ENCODE data around the gene VSNL1.
A peak's percentile ranks its signal among the peaks of the same experiment; 100 is the strongest.

VSNL1 gene

DNA sequence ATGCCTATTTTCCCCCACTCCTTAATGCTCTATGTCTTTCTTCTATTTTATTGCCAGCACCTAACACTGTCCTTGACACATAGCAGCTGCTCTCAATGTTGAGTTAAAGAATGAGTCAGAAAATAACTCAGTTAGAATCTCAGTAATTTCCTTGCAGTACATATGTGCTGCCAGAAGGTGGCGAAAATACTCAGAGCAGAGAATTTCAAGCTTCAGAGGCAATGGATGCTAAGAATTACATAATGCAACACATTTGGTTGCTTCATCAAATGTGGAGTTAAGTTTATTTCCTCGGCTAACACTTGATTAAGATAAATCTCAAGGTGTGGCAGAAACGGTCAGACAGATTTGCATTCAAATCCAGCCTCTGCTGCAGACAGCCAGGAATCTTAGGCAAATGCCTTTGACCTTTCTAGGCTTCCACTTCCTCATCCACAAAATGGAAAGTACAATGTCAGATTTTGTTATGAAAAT, 105.6 kb downstream of the VSNL1 start:
- no peak overlapping the region for H3K4me3 ChIP-seq (replicated peaks; ENCODE audit: low read depth, low read length)
- TF ChIP-seq, protein P1, sequence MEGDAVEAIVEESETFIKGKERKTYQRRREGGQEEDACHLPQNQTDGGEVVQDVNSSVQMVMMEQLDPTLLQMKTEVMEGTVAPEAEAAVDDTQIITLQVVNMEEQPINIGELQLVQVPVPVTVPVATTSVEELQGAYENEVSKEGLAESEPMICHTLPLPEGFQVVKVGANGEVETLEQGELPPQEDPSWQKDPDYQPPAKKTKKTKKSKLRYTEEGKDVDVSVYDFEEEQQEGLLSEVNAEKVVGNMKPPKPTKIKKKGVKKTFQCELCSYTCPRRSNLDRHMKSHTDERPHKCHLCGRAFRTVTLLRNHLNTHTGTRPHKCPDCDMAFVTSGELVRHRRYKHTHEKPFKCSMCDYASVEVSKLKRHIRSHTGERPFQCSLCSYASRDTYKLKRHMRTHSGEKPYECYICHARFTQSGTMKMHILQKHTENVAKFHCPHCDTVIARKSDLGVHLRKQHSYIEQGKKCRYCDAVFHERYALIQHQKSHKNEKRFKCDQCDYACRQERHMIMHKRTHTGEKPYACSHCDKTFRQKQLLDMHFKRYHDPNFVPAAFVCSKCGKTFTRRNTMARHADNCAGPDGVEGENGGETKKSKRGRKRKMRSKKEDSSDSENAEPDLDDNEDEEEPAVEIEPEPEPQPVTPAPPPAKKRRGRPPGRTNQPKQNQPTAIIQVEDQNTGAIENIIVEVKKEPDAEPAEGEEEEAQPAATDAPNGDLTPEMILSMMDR (IDR thresholded peaks at IDR 0.05; ENCODE audit: insufficient read depth, low read length, poor library complexity, severe bottlenecking), result peak; percentile 81
- no peaks in the 10 kb centered on the region for H3K27me3 ChIP-seq (replicated peaks; ENCODE audit: control insufficient read depth, insufficient read depth, low read length)
- DNase-seq (ENCODE audit: extremely low read depth, insufficient read length), result peak; percentile 56
- H3K36me3 ChIP-seq (ENCODE audit: control insufficient read depth, insufficient read depth, low read length), result no peaks in the 10 kb centered on the region

DNA sequence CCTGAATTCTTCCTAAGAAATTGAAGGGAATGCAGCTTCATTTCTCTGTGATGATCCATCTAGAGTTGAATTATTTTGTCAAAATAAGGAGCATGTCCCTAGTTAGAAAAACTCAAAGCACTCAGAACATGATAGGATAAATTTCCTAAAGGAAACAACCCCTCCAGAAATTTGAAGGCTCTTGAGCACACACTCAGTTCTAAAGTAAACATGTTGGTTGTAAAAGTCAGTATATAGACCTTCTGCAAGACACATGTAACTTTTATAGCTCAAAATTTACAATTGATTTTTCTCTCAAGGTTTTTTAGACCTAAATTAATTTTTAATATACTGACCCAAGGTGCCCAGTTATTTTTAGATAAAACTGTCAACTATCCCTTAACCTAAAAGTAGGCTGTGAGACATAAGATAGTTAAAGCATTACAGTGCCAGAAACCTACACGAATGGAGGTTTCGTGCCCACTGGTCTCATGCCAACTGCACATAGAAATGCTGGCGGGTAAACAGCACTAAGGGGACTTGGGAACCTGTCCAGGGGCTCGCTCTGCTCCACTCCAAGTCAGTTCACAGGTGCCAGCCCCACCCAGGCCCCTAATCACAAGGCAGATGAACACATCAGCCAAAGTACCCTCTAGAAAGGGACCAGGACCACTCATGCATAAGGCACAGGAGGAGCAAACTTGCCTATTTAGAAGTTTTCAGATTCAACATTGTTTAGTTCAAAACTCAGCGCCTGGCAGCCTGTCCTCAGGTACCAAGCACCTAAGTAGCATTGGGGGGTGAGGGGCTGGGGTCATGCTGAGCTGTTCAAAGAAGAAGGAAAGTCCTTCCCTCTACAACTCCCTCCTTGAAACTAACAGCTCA, 106.6 kb downstream of the VSNL1 start:
- DNase-seq (ENCODE audit: extremely low read depth, insufficient read length), result no peak
- Histone ChIP-seq H3K4me3 (replicated peaks; ENCODE audit: low read depth, low read length) (no peak overlapping the region), H3K36me3 (ENCODE audit: control insufficient read depth, insufficient read depth, low read length) (no peaks in the 10 kb centered on the region), H3K27me3 (replicated peaks; ENCODE audit: control insufficient read depth, insufficient read depth, low read length) (no peaks in the 10 kb centered on the region)
- TF ChIP-seq, protein P1 (IDR thresholded peaks at IDR 0.05; ENCODE audit: insufficient read depth, low read length, poor library complexity, severe bottlenecking), result no peak

DNA sequence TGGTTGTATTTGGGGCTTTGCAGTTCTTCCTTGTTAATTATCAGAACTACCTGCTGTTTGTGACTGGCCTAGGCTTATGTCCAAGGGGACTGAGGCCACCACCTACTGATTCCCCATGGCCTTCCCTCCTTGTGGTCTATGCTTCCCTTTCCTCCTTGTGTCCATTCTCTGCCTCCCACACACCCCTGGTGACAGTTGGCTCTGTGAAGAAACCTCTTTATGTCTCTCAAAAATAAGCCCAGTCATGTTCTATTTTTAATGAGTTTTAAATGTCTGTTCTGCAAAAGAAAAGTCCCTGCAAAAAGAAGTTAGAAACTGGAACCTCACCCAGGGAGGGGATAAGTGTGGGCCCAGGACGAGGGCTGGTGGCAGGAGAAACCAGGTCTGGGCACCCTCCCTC, 108.1 kb downstream of the VSNL1 start:
- no peak for DNase-seq (ENCODE audit: extremely low read depth, insufficient read length)
- Histone ChIP-seq H3K36me3 (ENCODE audit: control insufficient read depth, insufficient read depth, low read length) (no peaks in the 10 kb centered on the region), H3K4me3 (replicated peaks; ENCODE audit: low read depth, low read length) (no peak overlapping the region), H3K27me3 (replicated peaks; ENCODE audit: control insufficient read depth, insufficient read depth, low read length) (no peaks in the 10 kb centered on the region)
- TF ChIP-seq, protein P1 (IDR thresholded peaks at IDR 0.05; ENCODE audit: insufficient read depth, low read length, poor library complexity, severe bottlenecking), result no peak

DNA sequence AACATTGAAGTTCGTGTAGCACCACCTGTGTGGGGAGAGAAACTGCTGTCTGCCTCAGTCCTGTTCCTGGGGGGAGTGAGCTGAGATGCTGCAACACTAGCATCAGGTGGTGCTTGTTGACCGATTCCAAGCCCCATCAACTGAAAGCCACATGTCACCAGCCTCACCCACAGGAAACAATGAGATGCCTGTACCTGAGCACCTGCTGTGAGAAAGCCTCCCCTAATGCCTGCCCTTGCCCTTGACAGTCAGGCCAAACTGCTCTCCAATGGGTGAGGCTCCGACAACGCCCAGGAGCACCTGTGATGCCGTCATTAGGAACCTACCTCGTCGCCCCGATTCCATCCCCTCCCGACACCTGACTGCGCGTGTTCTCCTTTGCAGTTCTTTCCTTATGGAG, 108.5 kb downstream of the VSNL1 start:
- Histone ChIP-seq H3K27me3 (replicated peaks; ENCODE audit: control insufficient read depth, insufficient read depth, low read length) (no peaks in the 10 kb centered on the region), H3K4me3 (replicated peaks; ENCODE audit: low read depth, low read length) (no peak overlapping the region), H3K36me3 (ENCODE audit: control insufficient read depth, insufficient read depth, low read length) (no peaks in the 10 kb centered on the region)
- no peak for DNase-seq (ENCODE audit: extremely low read depth, insufficient read length)
- TF ChIP-seq, protein P1 (IDR thresholded peaks at IDR 0.05; ENCODE audit: insufficient read depth, low read length, poor library complexity, severe bottlenecking), result no peak

DNA sequence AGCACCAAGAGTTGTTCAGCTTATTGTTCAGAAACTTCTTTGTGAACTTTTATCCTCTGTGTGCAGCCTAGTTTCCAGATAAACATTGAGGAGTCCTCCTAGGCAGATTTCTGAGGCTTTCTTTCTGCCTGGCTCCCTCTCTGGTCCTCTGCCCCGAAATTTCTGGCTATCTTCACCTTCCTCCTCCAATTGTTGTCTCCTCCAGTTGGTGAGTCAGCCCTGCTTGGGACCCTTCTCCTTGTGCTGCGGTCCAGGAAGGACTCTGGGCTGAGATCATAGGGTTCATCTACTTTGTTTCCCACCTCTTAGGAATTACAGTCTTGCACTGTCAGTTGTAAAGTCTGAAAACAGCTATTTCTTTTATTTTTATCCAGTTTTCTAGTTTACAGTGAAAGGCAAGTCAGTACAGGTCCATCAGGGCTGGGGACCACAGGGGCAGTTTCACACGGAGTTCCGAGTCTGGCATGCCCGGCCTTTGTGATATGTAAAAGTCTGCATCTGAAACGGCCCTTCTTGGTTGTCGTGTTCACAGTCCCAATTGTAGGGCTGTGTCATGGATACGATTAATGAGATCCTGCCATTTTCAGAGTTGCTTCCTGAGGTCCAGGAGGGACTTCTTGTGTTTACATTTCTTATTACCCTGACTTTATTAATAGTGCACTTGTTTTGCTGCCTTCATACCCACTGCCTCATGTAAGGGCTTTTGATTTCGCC, 112.3 kb downstream of the VSNL1 start:
- DNase-seq (ENCODE audit: extremely low read depth, insufficient read length), result no peak
- Histone ChIP-seq H3K27me3 (replicated peaks; ENCODE audit: control insufficient read depth, insufficient read depth, low read length) (no peaks in the 10 kb centered on the region), H3K4me3 (replicated peaks; ENCODE audit: low read depth, low read length) (no peak overlapping the region), H3K36me3 (ENCODE audit: control insufficient read depth, insufficient read depth, low read length) (no peaks in the 10 kb centered on the region; the same call in 1 of the 2 replicates)
- TF ChIP-seq, protein P1 (IDR thresholded peaks at IDR 0.05; ENCODE audit: insufficient read depth, low read length, poor library complexity, severe bottlenecking), result no peak
